ENCODE data around the gene NLRP6. TPM values are rescaled to one million over a fixed set of nuclear protein-coding genes. Genes with fewer than 3 reads are reported as not detected.

Gene NLRP6
- polyA plus RNA-seq, 1 of the 3 experiments (the other 2 are of a cell fraction), result not detected

DNA sequence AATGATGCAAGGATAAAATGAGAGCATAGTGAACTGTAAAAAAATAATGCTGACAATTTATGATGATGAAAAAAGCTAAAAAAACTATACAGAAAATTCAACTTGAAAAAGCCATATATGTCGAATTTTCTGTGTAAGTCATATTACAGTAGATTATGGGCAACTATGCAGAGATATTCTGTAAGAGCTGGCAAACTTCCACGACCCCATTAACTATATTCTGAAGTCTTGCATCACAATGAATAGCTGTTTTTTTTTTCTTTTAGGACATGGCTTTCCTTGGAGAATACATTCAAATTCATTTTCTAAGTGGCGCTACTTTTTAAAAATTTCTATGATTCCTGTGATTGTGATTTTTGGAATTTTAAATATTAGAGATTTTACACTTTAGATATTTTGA is 23.0 kb upstream of the NLRP6 start:
- TF ChIP-seq GABPA (IDR thresholded peaks at IDR 0.05; ENCODE audit: low read depth) (no peak), CHD2 (IDR thresholded peaks at IDR 0.05; ENCODE audit: low read length, partially characterized antibody) (no peak), YY1 (IDR thresholded peaks at IDR 0.05; ENCODE audit: low read depth) (no peak), JUND (IDR thresholded peaks at IDR 0.05) (no peak), NFIC (IDR thresholded peaks at IDR 0.05; ENCODE audit: borderline replicate concordance) (no peak), MEF2A (IDR thresholded peaks at IDR 0.05; ENCODE audit: borderline replicate concordance, low read depth) (no peak), EZH2phosphoT487 (IDR thresholded peaks at IDR 0.05; ENCODE audit: borderline replicate concordance, low read depth) (no peak), RXRA (IDR thresholded peaks at IDR 0.05; ENCODE audit: borderline replicate concordance, low read depth) (no peak)
- TF ChIP-seq, protein P1, sequence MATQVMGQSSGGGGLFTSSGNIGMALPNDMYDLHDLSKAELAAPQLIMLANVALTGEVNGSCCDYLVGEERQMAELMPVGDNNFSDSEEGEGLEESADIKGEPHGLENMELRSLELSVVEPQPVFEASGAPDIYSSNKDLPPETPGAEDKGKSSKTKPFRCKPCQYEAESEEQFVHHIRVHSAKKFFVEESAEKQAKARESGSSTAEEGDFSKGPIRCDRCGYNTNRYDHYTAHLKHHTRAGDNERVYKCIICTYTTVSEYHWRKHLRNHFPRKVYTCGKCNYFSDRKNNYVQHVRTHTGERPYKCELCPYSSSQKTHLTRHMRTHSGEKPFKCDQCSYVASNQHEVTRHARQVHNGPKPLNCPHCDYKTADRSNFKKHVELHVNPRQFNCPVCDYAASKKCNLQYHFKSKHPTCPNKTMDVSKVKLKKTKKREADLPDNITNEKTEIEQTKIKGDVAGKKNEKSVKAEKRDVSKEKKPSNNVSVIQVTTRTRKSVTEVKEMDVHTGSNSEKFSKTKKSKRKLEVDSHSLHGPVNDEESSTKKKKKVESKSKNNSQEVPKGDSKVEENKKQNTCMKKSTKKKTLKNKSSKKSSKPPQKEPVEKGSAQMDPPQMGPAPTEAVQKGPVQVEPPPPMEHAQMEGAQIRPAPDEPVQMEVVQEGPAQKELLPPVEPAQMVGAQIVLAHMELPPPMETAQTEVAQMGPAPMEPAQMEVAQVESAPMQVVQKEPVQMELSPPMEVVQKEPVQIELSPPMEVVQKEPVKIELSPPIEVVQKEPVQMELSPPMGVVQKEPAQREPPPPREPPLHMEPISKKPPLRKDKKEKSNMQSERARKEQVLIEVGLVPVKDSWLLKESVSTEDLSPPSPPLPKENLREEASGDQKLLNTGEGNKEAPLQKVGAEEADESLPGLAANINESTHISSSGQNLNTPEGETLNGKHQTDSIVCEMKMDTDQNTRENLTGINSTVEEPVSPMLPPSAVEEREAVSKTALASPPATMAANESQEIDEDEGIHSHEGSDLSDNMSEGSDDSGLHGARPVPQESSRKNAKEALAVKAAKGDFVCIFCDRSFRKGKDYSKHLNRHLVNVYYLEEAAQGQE (IDR thresholded peaks at IDR 0.05; ENCODE audit: low read depth, low read length), result no peak
- TF ChIP-seq, protein P2, sequence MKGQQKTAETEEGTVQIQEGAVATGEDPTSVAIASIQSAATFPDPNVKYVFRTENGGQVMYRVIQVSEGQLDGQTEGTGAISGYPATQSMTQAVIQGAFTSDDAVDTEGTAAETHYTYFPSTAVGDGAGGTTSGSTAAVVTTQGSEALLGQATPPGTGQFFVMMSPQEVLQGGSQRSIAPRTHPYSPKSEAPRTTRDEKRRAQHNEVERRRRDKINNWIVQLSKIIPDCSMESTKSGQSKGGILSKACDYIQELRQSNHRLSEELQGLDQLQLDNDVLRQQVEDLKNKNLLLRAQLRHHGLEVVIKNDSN (IDR thresholded peaks at IDR 0.05; ENCODE audit: borderline replicate concordance, low read depth), result no peak
- no peaks in the 10 kb centered on the region for H3K4me1 ChIP-seq (ENCODE audit: control insufficient read depth in 1 of 2, insufficient read depth in 2 of 2, low read depth in 1 of 2, low read length in 1 of 2)
- H3K36me3 ChIP-seq (replicated peaks in 1 of 2; ENCODE audit: control insufficient read depth in 1 of 2, insufficient read depth in 2 of 2, low read length in 1 of 2), result peaks cover 16 to 34% of the 10 kb centered on the region in 2 experiments
- POLR2A ChIA-PET, result no interaction called here
- no peaks in the 10 kb centered on the region for H3K79me2 ChIP-seq (ENCODE audit: insufficient read depth)
- no peaks in the 10 kb centered on the region for H3K27me3 ChIP-seq (ENCODE audit: insufficient read depth)
- H4K20me1 ChIP-seq (ENCODE audit: insufficient read depth), result no peaks in the 10 kb centered on the region
- no peak overlapping the region for H3K4me2 ChIP-seq
- no peak overlapping the region for H3K9ac ChIP-seq
- H3K4me3 ChIP-seq (ENCODE audit: low read depth in 2 of 2, low read length in 1 of 2), result no peak overlapping the region
- H3K27ac ChIP-seq (ENCODE audit: low read depth in 2 of 2, low read length in 1 of 2), result no peak overlapping the region
- 48% methylated on average over 3 of the region's 3 CpGs for WGBS (ENCODE audit: low lambda C conversion rate)
- H3K9me3 ChIP-seq, result no peaks in the 10 kb centered on the region
- no peaks in the 10 kb centered on the region for H3K9me2 ChIP-seq
- DNase-seq, result no peak
- H2AFZ ChIP-seq (ENCODE audit: low read depth), result no peak overlapping the region
- H3F3A ChIP-seq (replicated peaks; ENCODE audit: insufficient read depth), result peaks cover 14% of the 10 kb centered on the region
- CTCF ChIA-PET, result interaction anchor here (1.2 to 1.7 kb wide), 2 partner anchors 10 to 100 kb away, joined by 3 to 4 read pairs; no protein-coding TSS in a partner anchor

DNA sequence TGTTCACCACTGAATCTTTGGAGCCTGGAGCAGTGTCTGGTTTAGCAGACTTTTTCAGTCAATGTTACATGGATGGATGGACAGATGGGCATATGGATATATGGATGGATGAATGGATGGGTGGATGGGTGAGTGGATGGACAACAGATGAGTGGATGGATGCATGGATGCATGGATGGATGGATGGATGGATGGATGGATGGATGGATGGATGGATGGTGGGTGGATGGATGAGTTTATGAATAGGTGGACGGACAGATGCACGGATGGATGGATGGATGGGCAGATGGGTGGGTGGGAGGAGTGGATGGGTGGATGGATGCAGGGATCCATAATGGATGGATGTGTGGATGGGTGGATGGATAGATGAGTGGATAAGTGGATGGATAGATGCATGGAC is 22.4 kb upstream of the NLRP6 start:
- Histone ChIP-seq H3K9me2 (no peaks in the 10 kb centered on the region), H3K9ac (no peak overlapping the region), H3K27me3 (ENCODE audit: insufficient read depth) (no peaks in the 10 kb centered on the region), H3K4me1 (ENCODE audit: control insufficient read depth in 1 of 2, insufficient read depth in 2 of 2, low read depth in 1 of 2, low read length in 1 of 2) (no peaks in the 10 kb centered on the region), H3K27ac (ENCODE audit: low read depth in 2 of 2, low read length in 1 of 2) (no peak overlapping the region), H4K20me1 (ENCODE audit: insufficient read depth) (no peaks in the 10 kb centered on the region), H3K4me3 (ENCODE audit: low read depth in 2 of 2, low read length in 1 of 2) (no peak overlapping the region), H3K79me2 (ENCODE audit: insufficient read depth) (no peaks in the 10 kb centered on the region), H3F3A (replicated peaks; ENCODE audit: insufficient read depth) (peaks cover 14% of the 10 kb centered on the region), H3K4me2 (no peak overlapping the region), H3K9me3 (no peaks in the 10 kb centered on the region), H3K36me3 (replicated peaks in 1 of 2; ENCODE audit: control insufficient read depth in 1 of 2, insufficient read depth in 2 of 2, low read length in 1 of 2) (peaks cover 16 to 28% of the 10 kb centered on the region in 2 experiments), H2AFZ (ENCODE audit: low read depth) (no peak overlapping the region)
- TF ChIP-seq, protein P3, sequence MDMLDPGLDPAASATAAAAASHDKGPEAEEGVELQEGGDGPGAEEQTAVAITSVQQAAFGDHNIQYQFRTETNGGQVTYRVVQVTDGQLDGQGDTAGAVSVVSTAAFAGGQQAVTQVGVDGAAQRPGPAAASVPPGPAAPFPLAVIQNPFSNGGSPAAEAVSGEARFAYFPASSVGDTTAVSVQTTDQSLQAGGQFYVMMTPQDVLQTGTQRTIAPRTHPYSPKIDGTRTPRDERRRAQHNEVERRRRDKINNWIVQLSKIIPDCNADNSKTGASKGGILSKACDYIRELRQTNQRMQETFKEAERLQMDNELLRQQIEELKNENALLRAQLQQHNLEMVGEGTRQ (IDR thresholded peaks at IDR 0.05; ENCODE audit: borderline replicate concordance, low read depth, low read length), result no peak
- TF ChIP-seq FOXM1 (IDR thresholded peaks at IDR 0.05; ENCODE audit: low read depth) (no peak), TEAD4 (IDR thresholded peaks at IDR 0.05; ENCODE audit: borderline replicate concordance, insufficient read depth) (no peak), ELF1 (IDR thresholded peaks at IDR 0.05) (no peak), JUND (IDR thresholded peaks at IDR 0.05) (no peak), RFX5 (IDR thresholded peaks at IDR 0.05; ENCODE audit: low read length) (no peak), RCOR1 (IDR thresholded peaks at IDR 0.05; ENCODE audit: low read length) (no peak), RXRA (IDR thresholded peaks at IDR 0.05; ENCODE audit: borderline replicate concordance, low read depth) (no peak), RAD21 (IDR thresholded peaks at IDR 0.05; ENCODE audit: low read length) (no peak), FOSL2 (IDR thresholded peaks at IDR 0.05; ENCODE audit: borderline replicate concordance, low read depth) (no peak)
- TF ChIP-seq, protein P2 (IDR thresholded peaks at IDR 0.05; ENCODE audit: borderline replicate concordance, low read depth), result no peak
- ChIA-PET POLR2A (no interaction called here), CTCF (interaction anchor here (1.7 kb wide), 1 partner anchor 11 kb away, joined by 4 read pairs; no protein-coding TSS in a partner anchor)
- no peak for DNase-seq
- 98% methylated on average over 2 of the region's 2 CpGs for WGBS (ENCODE audit: low lambda C conversion rate)

Data from SK-N-SH (cell line).